ENCODE data around the gene OCRL.

- no peak for TF ChIP-seq CTCF (IDR thresholded peaks at IDR 0.05)
- TF ChIP-seq EP300 (IDR thresholded peaks at IDR 0.05) = no peak
- no peak for TF ChIP-seq POLR2A (IDR thresholded peaks at IDR 0.05)
These were observed 9.1 kb downstream of the OCRL start for GRCh38 chrX:129549124-129549523.
